HEK293 (cell line): ENCODE results near the gene LRRC7.

Experiments used
- KLF9 ChIP-seq: fragments of 450-650 bp; formaldehyde crosslinking; IDR thresholded peaks from 2 replicates; pipeline ENCODE4 v1.5.1; 2016; ENCODE audit warnings: missing biosample characterization, missing genetic modification characterization, low read depth
- ZFP3 ChIP-seq: fragments of 450-650 bp; formaldehyde crosslinking; IDR thresholded peaks from 2 replicates; pipeline ENCODE4 v1.5.1; 2016; ENCODE audit warnings: low read depth, missing biosample characterization, missing genetic modification characterization
- ZNF112 ChIP-seq: fragments of 450-650 bp; formaldehyde crosslinking; IDR thresholded peaks from 2 replicates; pipeline ENCODE4 v1.5.0; 2017; ENCODE audit warnings: missing biosample characterization, missing genetic modification characterization
- ZNF266 ChIP-seq: fragments of 450-650 bp; formaldehyde crosslinking; IDR thresholded peaks from 2 replicates; pipeline ENCODE4 v1.5.1; 2016; ENCODE audit warnings: missing biosample characterization, missing genetic modification characterization, low read depth
- TF ChIP-seq, protein P1 (sequence below): fragments of 450-650 bp; formaldehyde crosslinking; IDR thresholded peaks from 2 replicates; pipeline ENCODE4 v1.5.1; 2016; ENCODE audit warnings: missing biosample characterization, missing genetic modification characterization
- TF ChIP-seq, protein P2 (sequence below): fragments of 450-650 bp; formaldehyde crosslinking; IDR thresholded peaks from 2 replicates; pipeline ENCODE4 v1.5.1; 2016; ENCODE audit warnings: missing biosample characterization, missing genetic modification characterization
- TF ChIP-seq, protein P3 (sequence below): fragments of 450-650 bp; formaldehyde crosslinking; IDR thresholded peaks from 2 replicates; pipeline ENCODE4 v1.5.1; 2016; ENCODE audit warnings: missing biosample characterization, missing genetic modification characterization

DNA sequence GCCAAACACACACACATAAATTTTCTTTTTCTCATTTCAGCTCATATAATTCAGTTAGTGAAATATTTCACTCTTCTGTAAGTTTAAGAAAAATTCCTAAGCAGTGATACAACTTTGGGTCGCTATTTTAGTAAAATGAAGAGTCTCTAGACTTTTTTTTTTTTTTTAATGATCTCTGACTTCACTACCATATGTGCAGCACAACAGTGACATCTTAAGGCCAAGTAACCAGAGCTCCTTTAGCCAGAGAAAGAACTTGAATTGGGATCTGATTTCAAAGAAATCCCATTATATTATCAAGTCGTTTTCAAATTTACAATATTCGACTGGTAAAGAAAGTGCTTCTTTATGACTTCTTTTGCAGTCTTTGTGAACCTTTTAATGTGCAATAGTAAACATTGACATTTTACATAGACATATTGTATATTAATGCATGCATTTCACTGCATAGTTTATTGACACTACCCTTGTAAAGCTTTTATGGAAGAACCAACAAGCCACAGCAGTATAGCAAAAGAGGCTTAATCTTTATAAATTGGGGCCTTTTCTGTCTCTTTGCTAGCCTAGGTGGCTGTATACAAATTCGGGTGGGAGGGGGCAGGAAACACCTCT is 575.4 kb downstream of the LRRC7 start:
- TF ChIP-seq, protein P1, sequence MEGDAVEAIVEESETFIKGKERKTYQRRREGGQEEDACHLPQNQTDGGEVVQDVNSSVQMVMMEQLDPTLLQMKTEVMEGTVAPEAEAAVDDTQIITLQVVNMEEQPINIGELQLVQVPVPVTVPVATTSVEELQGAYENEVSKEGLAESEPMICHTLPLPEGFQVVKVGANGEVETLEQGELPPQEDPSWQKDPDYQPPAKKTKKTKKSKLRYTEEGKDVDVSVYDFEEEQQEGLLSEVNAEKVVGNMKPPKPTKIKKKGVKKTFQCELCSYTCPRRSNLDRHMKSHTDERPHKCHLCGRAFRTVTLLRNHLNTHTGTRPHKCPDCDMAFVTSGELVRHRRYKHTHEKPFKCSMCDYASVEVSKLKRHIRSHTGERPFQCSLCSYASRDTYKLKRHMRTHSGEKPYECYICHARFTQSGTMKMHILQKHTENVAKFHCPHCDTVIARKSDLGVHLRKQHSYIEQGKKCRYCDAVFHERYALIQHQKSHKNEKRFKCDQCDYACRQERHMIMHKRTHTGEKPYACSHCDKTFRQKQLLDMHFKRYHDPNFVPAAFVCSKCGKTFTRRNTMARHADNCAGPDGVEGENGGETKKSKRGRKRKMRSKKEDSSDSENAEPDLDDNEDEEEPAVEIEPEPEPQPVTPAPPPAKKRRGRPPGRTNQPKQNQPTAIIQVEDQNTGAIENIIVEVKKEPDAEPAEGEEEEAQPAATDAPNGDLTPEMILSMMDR (tag by site-specific recombination), result peak; percentile 37; the same call in 1 of the 2 replicates
- TF ChIP-seq, protein P2, sequence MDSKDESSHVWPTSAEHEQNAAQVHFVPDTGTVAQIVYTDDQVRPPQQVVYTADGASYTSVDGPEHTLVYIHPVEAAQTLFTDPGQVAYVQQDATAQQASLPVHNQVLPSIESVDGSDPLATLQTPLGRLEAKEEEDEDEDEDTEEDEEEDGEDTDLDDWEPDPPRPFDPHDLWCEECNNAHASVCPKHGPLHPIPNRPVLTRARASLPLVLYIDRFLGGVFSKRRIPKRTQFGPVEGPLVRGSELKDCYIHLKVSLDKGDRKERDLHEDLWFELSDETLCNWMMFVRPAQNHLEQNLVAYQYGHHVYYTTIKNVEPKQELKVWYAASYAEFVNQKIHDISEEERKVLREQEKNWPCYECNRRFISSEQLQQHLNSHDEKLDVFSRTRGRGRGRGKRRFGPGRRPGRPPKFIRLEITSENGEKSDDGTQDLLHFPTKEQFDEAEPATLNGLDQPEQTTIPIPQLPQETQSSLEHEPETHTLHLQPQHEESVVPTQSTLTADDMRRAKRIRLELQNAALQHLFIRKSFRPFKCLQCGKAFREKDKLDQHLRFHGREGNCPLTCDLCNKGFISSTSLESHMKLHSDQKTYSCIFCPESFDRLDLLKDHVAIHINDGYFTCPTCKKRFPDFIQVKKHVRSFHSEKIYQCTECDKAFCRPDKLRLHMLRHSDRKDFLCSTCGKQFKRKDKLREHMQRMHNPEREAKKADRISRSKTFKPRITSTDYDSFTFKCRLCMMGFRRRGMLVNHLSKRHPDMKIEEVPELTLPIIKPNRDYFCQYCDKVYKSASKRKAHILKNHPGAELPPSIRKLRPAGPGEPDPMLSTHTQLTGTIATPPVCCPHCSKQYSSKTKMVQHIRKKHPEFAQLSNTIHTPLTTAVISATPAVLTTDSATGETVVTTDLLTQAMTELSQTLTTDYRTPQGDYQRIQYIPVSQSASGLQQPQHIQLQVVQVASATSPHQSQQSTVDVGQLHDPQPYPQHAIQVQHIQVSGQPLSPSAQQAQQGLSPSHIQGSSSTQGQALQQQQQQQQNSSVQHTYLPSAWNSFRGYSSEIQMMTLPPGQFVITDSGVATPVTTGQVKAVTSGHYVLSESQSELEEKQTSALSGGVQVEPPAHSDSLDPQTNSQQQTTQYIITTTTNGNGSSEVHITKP (tag by site-specific recombination), result no peak
- TF ChIP-seq ZNF112 (no peak), ZFP3 (tag by site-specific recombination) (no peak), KLF9 (tag by site-specific recombination) (no peak), ZNF266 (no peak)
- TF ChIP-seq, protein P3, sequence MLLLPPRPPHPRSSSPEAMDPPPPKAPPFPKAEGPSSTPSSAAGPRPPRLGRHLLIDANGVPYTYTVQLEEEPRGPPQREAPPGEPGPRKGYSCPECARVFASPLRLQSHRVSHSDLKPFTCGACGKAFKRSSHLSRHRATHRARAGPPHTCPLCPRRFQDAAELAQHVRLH (tag by site-specific recombination), result peak; percentile 97
